ENCODE measurements around the gene CDH11. TPM values are rescaled to one million over a fixed set of nuclear protein-coding genes. Genes with fewer than 3 reads are reported as not detected.

Gene CDH11
- total RNA-seq, 4 donors from 2014 or later: 22.4 to 47.8 (median 35.6) TPM

GRCh38 chr16:65042438-65043365 is 79.2 kb downstream of the CDH11 start:
- Histone ChIP-seq H3K9me3 (no peaks in the 10 kb centered on the region), H3K4me3 (no peak overlapping the region), H3K4me1 (peaks cover 0 to 5% (median 0%) of the 10 kb centered on the region in 4 donors), H3K36me3 (peaks cover 0 to 14% (median 0%) of the 10 kb centered on the region in 4 donors), H3K27ac (replicated peaks in 1 of 4) (no peak overlapping the region), H3K27me3 (no peaks in the 10 kb centered on the region)
- 77% methylated on average over 4 of the region's 4 CpGs for WGBS
- TF ChIP-seq, protein P1, sequence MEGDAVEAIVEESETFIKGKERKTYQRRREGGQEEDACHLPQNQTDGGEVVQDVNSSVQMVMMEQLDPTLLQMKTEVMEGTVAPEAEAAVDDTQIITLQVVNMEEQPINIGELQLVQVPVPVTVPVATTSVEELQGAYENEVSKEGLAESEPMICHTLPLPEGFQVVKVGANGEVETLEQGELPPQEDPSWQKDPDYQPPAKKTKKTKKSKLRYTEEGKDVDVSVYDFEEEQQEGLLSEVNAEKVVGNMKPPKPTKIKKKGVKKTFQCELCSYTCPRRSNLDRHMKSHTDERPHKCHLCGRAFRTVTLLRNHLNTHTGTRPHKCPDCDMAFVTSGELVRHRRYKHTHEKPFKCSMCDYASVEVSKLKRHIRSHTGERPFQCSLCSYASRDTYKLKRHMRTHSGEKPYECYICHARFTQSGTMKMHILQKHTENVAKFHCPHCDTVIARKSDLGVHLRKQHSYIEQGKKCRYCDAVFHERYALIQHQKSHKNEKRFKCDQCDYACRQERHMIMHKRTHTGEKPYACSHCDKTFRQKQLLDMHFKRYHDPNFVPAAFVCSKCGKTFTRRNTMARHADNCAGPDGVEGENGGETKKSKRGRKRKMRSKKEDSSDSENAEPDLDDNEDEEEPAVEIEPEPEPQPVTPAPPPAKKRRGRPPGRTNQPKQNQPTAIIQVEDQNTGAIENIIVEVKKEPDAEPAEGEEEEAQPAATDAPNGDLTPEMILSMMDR (IDR thresholded peaks at IDR 0.05): no peak
- TF ChIP-seq POLR2A (IDR thresholded peaks at IDR 0.05; ENCODE audit: low read depth) (no peak), EP300 (IDR thresholded peaks at IDR 0.05) (no peak), POLR2AphosphoS5 (IDR thresholded peaks at IDR 0.05) (no peak)
- intact Hi-C loops (cut with DNase I): no loop called here
- DNase-seq (ENCODE audit: extremely low spot score): no peak

DNA sequence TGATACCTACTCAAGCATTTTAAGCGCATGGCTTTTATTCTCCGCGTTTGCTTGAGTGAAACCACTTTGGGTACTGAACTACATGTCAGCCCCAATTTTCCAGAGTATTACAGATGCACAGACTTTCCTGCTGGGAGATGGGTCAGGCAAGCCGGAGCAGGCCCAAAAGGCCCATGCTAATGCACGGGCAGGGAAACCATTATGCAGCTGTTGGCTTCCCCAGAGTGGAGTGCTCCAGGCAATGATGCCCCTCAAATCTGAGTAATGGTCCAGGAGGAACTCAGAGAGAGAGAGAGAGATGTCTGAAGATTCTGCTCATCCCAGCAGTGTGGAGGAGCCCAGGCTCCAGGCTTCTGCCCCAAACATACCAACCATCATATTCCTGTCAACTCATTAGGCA is 80.2 kb downstream of the CDH11 start:
- peaks cover 0 to 9% (median 0%) of the 10 kb centered on the region in 4 donors for H3K36me3 ChIP-seq
- peak; percentile 42 for DNase-seq (ENCODE audit: extremely low spot score)
- 95% methylated on average over 5 of the region's 5 CpGs for WGBS
- no peaks in the 10 kb centered on the region for H3K9me3 ChIP-seq
- no peak overlapping the region for H3K27ac ChIP-seq (replicated peaks in 1 of 4)
- H3K27me3 ChIP-seq: no peaks in the 10 kb centered on the region
- peaks cover 0 to 6% (median 0%) of the 10 kb centered on the region in 4 donors for H3K4me1 ChIP-seq
- TF ChIP-seq POLR2AphosphoS5 (IDR thresholded peaks at IDR 0.05) (no peak), POLR2A (IDR thresholded peaks at IDR 0.05; ENCODE audit: low read depth) (no peak), EP300 (IDR thresholded peaks at IDR 0.05) (no peak)
- TF ChIP-seq, protein P1 (IDR thresholded peaks at IDR 0.05): no peak
- H3K4me3 ChIP-seq: no peak overlapping the region
- intact Hi-C loops (cut with DNase I): no loop called here

GRCh38 chr16:65038100-65038499 is 83.8 kb downstream of the CDH11 start:
- Histone ChIP-seq H3K27ac (replicated peaks in 1 of 4) (no peak overlapping the region), H3K27me3 (no peaks in the 10 kb centered on the region), H3K9me3 (no peaks in the 10 kb centered on the region), H3K36me3 (peaks cover 0 to 6% (median 0%) of the 10 kb centered on the region in 4 donors), H3K4me3 (no peak overlapping the region), H3K4me1 (peaks cover 0 to 10% (median 0%) of the 10 kb centered on the region in 4 donors)
- intact Hi-C loops (cut with DNase I): no loop called here
- DNase-seq (ENCODE audit: extremely low spot score): peak; percentile 47
- TF ChIP-seq, protein P1 (IDR thresholded peaks at IDR 0.05): no peak
- TF ChIP-seq POLR2AphosphoS5 (IDR thresholded peaks at IDR 0.05): no peak
- no peak for TF ChIP-seq POLR2A (IDR thresholded peaks at IDR 0.05; ENCODE audit: low read depth)
- no peak for TF ChIP-seq EP300 (IDR thresholded peaks at IDR 0.05)
- 17% methylated on average over 9 of the region's 9 CpGs for WGBS

GRCh38 chr16:65037556-65037955 is 84.3 kb downstream of the CDH11 start:
- 90% methylated on average over 4 of the region's 4 CpGs for WGBS
- no peaks in the 10 kb centered on the region for H3K27me3 ChIP-seq
- TF ChIP-seq POLR2AphosphoS5 (IDR thresholded peaks at IDR 0.05) (no peak), EP300 (IDR thresholded peaks at IDR 0.05) (no peak), POLR2A (IDR thresholded peaks at IDR 0.05; ENCODE audit: low read depth) (no peak)
- TF ChIP-seq, protein P1 (IDR thresholded peaks at IDR 0.05): no peak
- H3K4me1 ChIP-seq: peaks cover 0 to 14% (median 2%) of the 10 kb centered on the region in 4 donors
- peaks cover 0 to 3% (median 0%) of the 10 kb centered on the region in 4 donors for H3K36me3 ChIP-seq
- no peak overlapping the region for H3K4me3 ChIP-seq
- intact Hi-C loops (cut with DNase I): no loop called here
- DNase-seq (ENCODE audit: extremely low spot score): peak; percentile 62
- no peak overlapping the region for H3K27ac ChIP-seq (replicated peaks in 1 of 4)
- H3K9me3 ChIP-seq: no peaks in the 10 kb centered on the region
